ENCODE measurements around the gene ASXL3.

ASXL3 gene

GRCh38 chr18:33716061-33716683 is 138.2 kb downstream of the ASXL3 start:
- no peaks in the 10 kb centered on the region for H3K36me3 ChIP-seq (ENCODE audit: insufficient read depth, low read length)
- DNase-seq (no peak), ATAC-seq (ENCODE audit: insufficient read depth, low read depth) (no peak)
- no peak overlapping the region for H2AFZ ChIP-seq (ENCODE audit: low read depth, low read length)
- no peak overlapping the region for H3K4me2 ChIP-seq (ENCODE audit: insufficient read depth, low read length)
- H3K9ac ChIP-seq (ENCODE audit: low read depth, low read length), result no peak overlapping the region
- H3K27me3 ChIP-seq (ENCODE audit: insufficient read depth, low read length, poor library complexity), result no peaks in the 10 kb centered on the region
- H3K9me3 ChIP-seq (ENCODE audit: insufficient read depth, low read length, severe bottlenecking), result no peaks in the 10 kb centered on the region
- H4K20me1 ChIP-seq (ENCODE audit: insufficient read depth, low read length), result no peaks in the 10 kb centered on the region
- no peaks in the 10 kb centered on the region for H3K79me2 ChIP-seq (ENCODE audit: insufficient read depth, low read length)
- no peak overlapping the region for H3K27ac ChIP-seq (ENCODE audit: low read length)
- no peak for TF ChIP-seq EZH2 (IDR thresholded peaks at IDR 0.05; ENCODE audit: borderline replicate concordance, low read depth, low read length, severe bottlenecking)
- H3K4me3 ChIP-seq (ENCODE audit: low read depth in 1 of 2, low read length in 2 of 2), result no peak overlapping the region
- H3K4me1 ChIP-seq (ENCODE audit: insufficient read depth, low read length), result no peaks in the 10 kb centered on the region

GRCh38 chr18:33717339-33717738 is 139.3 kb downstream of the ASXL3 start:
- ATAC-seq (ENCODE audit: insufficient read depth, low read depth) (no peak), DNase-seq (no peak)
- H3K9me3 ChIP-seq (ENCODE audit: insufficient read depth, low read length, severe bottlenecking), result no peaks in the 10 kb centered on the region
- H3K27me3 ChIP-seq (ENCODE audit: insufficient read depth, low read length, poor library complexity), result no peaks in the 10 kb centered on the region
- H3K4me1 ChIP-seq (ENCODE audit: insufficient read depth, low read length), result no peaks in the 10 kb centered on the region
- H3K27ac ChIP-seq (ENCODE audit: low read length), result no peak overlapping the region
- TF ChIP-seq CTCF (IDR thresholded peaks at IDR 0.05; ENCODE audit: borderline replicate concordance, extremely low read depth, low read length, poor library complexity, severe bottlenecking) (no peak), EZH2 (IDR thresholded peaks at IDR 0.05; ENCODE audit: borderline replicate concordance, low read depth, low read length, severe bottlenecking) (no peak)
- H3K4me3 ChIP-seq (ENCODE audit: low read depth in 1 of 2, low read length in 2 of 2), result no peak overlapping the region
- no peaks in the 10 kb centered on the region for H4K20me1 ChIP-seq (ENCODE audit: insufficient read depth, low read length)
- H2AFZ ChIP-seq (ENCODE audit: low read depth, low read length), result no peak overlapping the region
- no peak overlapping the region for H3K4me2 ChIP-seq (ENCODE audit: insufficient read depth, low read length)
- no peaks in the 10 kb centered on the region for H3K79me2 ChIP-seq (ENCODE audit: insufficient read depth, low read length)
- H3K9ac ChIP-seq (ENCODE audit: low read depth, low read length), result no peak overlapping the region
- no peaks in the 10 kb centered on the region for H3K36me3 ChIP-seq (ENCODE audit: insufficient read depth, low read length)

GRCh38 chr18:33720133-33720532 is 142.1 kb downstream of the ASXL3 start:
- no peak overlapping the region for H2AFZ ChIP-seq (ENCODE audit: low read depth, low read length)
- H3K4me1 ChIP-seq (ENCODE audit: insufficient read depth, low read length), result no peaks in the 10 kb centered on the region
- H3K27ac ChIP-seq (ENCODE audit: low read length), result no peak overlapping the region
- H3K9ac ChIP-seq (ENCODE audit: low read depth, low read length), result no peak overlapping the region
- no peaks in the 10 kb centered on the region for H3K9me3 ChIP-seq (ENCODE audit: insufficient read depth, low read length, severe bottlenecking)
- H3K36me3 ChIP-seq (ENCODE audit: insufficient read depth, low read length), result no peaks in the 10 kb centered on the region
- ATAC-seq (ENCODE audit: insufficient read depth, low read depth) (no peak), DNase-seq (no peak)
- no peak overlapping the region for H3K4me2 ChIP-seq (ENCODE audit: insufficient read depth, low read length)
- no peaks in the 10 kb centered on the region for H3K79me2 ChIP-seq (ENCODE audit: insufficient read depth, low read length)
- TF ChIP-seq CTCF (IDR thresholded peaks at IDR 0.05; ENCODE audit: borderline replicate concordance, extremely low read depth, low read length, poor library complexity, severe bottlenecking) (no peak), EZH2 (IDR thresholded peaks at IDR 0.05; ENCODE audit: borderline replicate concordance, low read depth, low read length, severe bottlenecking) (no peak)
- no peaks in the 10 kb centered on the region for H3K27me3 ChIP-seq (ENCODE audit: insufficient read depth, low read length, poor library complexity)
- no peaks in the 10 kb centered on the region for H4K20me1 ChIP-seq (ENCODE audit: insufficient read depth, low read length)
- H3K4me3 ChIP-seq (ENCODE audit: low read depth in 1 of 2, low read length in 2 of 2), result no peak overlapping the region

GRCh38 chr18:33729556-33729955 is 151.5 kb downstream of the ASXL3 start:
- Histone ChIP-seq H3K4me1 (ENCODE audit: insufficient read depth, low read length) (no peaks in the 10 kb centered on the region), H3K36me3 (ENCODE audit: insufficient read depth, low read length) (no peaks in the 10 kb centered on the region), H3K79me2 (ENCODE audit: insufficient read depth, low read length) (no peaks in the 10 kb centered on the region), H3K27ac (ENCODE audit: low read length) (no peak overlapping the region), H3K27me3 (ENCODE audit: insufficient read depth, low read length, poor library complexity) (no peaks in the 10 kb centered on the region), H4K20me1 (ENCODE audit: insufficient read depth, low read length) (no peaks in the 10 kb centered on the region), H3K4me3 (ENCODE audit: low read depth in 1 of 2, low read length in 2 of 2) (no peak overlapping the region), H3K9ac (ENCODE audit: low read depth, low read length) (no peak overlapping the region), H2AFZ (ENCODE audit: low read depth, low read length) (no peak overlapping the region), H3K9me3 (ENCODE audit: insufficient read depth, low read length, severe bottlenecking) (no peaks in the 10 kb centered on the region), H3K4me2 (ENCODE audit: insufficient read depth, low read length) (no peak overlapping the region)
- DNase-seq (no peak), ATAC-seq (ENCODE audit: insufficient read depth, low read depth) (no peak)
- TF ChIP-seq CTCF (IDR thresholded peaks at IDR 0.05; ENCODE audit: borderline replicate concordance, extremely low read depth, low read length, poor library complexity, severe bottlenecking) (no peak), EZH2 (IDR thresholded peaks at IDR 0.05; ENCODE audit: borderline replicate concordance, low read depth, low read length, severe bottlenecking) (no peak)
